Spleen (tissue), 7 donors: ENCODE results near the gene WBP4.

Experiments used
- CTCF ChIP-seq, 11 experiments: fragments of 200-600 bp in 7 of 11; fragments of 450-650 bp in 4 of 11; sonication (generic) in 4 of 11; IDR thresholded peaks in 8 of 11; conservative IDR thresholded peaks in 3 of 11; 1 replicate in 7 of 11; 2 replicates in 4 of 11; pipeline versions ENCODE4 v1.4.0 to v1.8.0; 2016 to 2021; ENCODE audit warnings: antibody characterized with exemption in 11 of 11, inconsistent platforms in 4 of 11, mild to moderate bottlenecking in 1 of 11
- POLR2A ChIP-seq, 3 donors: fragments of 450-650 bp; IDR thresholded peaks; one replicate each; pipeline ENCODE4 v1.5.1; 2017; ENCODE audit warnings: antibody characterized with exemption in 3 of 3, mild to moderate bottlenecking in 1 of 3
- POLR2AphosphoS5 ChIP-seq, 3 donors: sonication (generic); formaldehyde crosslinking; IDR thresholded peaks; one replicate each; pipeline ENCODE4 v1.5.1; 2017; ENCODE audit warnings: antibody characterized with exemption in 3 of 3
- donor health status: DM: no; HTN: no; CAD: no; lungs with moderate emphysema.
- donor health status: DM: no; HTN: no; CAD: no.
- donor health status: DM: no; HTN: no; CAD: no.

GRCh38 chr13:41013835-41014234 lies 47.5 kb upstream of the WBP4 start:
- TF ChIP-seq POLR2A (IDR thresholded peaks at IDR 0.05) (no peak), CTCF (IDR thresholded peaks at IDR 0.05 in 8 of 11, conservative IDR thresholded peaks at IDR 0.05 in 3 of 11) (no peak), POLR2AphosphoS5 (IDR thresholded peaks at IDR 0.05) (no peak)
